GM18502 (cell line): ENCODE data around the gene MAST4.
"Not testable (repeated sequence)": the region's sequence is repeated elsewhere in the genome, so short reads cannot be mapped to it uniquely, and the experiment has no call there.

Source experiments
- ATAC-seq: cut with Tn5 transposase; IDR thresholded peaks from one replicate; pipeline ENCODE4 v1.9.1; 2021; ENCODE audit warnings: mild to moderate bottlenecking; ENCODE audit not compliant: unreplicated experiment, poor library complexity

The MAST4 gene

DNA sequence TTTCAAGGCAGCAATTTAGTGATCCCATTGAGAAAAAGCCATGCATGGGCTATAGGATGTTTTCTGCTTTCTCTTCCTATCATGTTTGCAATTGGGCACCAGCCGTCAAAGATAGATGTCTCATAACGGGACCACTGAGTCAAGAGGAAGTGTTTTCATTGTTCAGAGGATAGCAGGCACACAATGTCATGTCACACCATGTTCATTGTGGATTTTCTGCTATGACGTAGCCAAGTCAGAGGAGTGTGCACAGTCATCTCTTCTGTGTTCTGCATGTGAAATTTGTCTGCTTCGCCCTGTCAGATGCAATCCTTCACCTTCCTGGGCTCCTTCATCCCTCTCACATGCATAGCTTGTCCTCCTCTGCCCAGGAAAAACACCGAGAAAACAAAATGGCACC, 494.4 kb downstream of the MAST4 start:
- no peak for ATAC-seq

DNA sequence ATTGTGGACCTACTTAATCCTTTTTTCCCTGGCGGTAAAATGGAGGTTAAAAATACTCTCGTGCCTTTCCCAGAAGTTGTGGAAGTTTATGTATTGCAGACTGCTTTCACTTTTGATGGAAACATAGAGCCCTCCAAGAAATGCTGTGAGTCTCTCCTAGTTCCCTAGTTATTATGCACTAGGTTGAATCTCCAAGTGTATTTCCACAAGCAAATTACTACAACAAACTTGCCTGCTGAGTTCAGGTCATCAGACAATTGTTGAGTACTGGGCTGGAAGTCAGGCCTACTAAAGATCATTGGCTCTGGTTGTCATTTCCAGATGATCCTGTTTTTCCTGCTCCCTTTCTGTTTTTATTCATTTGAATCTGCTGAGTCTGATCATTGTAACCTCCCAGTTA, 496.3 kb downstream of the MAST4 start:
- ATAC-seq, result no peak

DNA sequence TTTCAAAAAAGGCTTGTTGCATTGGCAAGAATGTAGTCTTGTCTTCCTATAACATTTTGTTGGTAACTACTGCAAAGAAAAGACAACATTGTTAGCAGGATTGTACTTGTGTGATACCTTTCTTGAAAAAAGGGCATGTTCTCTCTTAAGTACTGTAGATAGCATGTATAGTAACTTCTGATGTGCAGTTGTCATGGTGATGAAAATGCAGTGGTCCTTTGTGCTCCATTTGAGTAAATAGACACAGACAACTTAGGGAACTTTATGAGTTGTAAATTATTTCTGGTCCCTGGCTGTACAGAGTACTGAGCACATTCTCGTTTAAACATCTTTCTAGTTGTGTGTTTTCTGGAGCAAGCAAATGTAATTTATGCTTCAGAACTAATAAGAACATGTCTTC, 497.1 kb downstream of the MAST4 start:
- ATAC-seq, result no peak

DNA sequence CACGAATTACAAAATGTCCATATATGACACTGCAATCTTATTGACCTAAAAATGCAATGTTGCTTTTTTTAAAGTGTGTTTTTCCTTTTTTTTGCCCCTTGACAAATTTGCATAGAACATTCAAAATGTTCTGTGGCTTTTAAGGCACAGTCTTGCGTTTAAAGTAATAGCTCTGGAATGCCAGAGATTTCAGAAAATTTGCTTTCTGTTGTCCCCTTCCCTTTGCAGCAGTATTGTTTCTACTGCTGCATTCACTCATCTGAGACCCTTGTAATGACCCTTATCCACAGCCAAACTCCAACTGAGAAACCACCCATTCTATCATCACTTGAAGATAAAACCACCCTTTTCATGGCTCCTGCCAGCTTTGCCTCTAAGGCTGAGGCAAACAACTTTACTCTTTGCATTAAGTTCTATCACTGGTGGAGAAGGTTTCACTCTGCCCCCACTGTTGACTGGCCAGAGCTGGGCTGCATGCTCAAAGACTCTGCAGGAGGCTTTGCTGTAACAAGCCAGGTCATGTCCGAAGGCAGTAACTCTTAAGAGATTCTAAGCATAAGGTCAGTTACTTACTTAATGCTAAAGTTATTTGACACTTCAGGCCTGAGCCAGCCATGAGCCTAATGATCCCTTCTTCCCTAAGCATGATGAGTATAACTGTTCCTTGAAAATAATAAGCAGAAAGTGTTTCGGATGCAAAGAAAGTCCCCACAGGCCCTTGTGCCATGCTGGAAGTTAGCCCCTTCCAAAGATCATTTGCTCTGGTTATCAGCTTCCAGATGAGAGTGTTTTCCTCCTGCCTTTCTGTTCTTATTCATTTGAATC, 498.5 kb downstream of the MAST4 start:
- no peak for ATAC-seq

DNA sequence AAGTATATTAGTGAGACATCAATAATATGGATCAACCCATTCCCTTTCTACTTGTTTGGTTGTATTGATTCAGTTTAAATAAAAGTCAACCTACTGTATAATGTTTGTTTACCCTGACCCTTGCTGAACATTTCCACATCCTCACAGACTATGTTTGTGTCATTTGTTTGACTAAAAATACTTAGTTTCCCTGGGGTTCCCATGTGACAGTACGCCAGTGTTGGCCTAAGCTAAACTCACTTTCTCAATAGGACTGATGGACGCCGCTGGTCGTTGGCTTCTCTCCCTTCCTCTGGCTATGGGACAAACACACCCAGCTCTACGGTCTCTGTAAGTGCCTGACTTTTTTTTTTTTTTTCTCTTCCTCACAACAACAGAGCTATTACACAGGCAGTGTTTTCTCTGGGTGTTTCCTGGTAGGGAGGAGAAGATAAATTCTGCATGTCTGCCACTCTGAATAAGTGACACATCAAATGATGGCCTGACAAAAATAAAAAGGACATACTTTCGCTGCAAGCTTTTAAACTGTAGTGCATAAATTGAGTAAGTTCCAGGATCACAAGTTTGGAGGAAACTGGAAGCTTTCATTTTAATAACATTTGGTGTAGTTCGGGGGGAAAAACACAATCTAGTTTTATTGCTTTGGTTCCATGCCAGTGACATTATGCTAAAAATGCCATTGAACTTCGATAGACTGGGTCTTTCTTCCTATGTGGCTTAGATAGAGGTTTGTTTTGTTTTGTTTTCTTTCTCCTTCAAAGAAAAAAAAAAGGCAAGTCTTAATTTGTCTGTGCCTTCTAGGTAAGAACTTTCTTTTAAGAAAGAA, 499.4 kb downstream of the MAST4 start:
- ATAC-seq, result no peak

DNA sequence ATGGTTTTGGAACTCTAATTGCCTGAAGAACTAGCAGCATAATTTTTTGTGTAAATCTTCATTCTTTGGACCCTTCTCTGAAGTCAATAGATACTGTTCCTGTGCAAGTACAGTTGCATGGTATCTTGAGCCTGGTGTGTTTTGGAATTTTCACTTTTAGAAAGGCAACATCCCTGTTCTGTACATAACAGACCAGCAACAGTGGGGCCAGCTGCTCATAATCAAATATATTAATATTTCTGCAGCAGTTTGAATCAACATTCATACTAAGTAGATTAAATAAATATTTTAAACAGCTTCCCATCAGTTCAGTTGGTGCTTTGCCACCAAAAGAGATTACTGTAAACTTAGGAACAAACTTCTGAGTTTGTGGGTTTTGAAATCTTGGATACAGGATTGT, 502.5 kb downstream of the MAST4 start:
- no peak for ATAC-seq

DNA sequence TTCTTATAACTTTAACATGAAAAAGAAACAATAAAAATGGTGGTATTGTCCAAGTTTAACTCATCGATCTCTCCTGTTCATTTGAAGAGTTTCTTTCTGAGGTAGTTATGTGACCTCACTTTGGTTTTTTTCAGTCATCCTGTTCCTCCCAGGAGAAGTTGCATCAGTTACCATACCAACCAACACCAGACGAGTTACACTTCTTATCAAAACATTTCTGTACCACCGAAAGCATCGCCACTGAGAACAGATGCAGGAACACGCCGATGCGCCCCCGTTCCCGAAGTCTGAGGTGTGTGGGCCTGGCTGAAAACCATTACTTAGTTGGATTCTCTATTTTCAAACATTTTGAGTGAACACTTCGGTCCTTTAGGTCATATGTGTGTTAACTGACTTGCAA, 504.1 kb downstream of the MAST4 start:
- ATAC-seq, result no peak

DNA sequence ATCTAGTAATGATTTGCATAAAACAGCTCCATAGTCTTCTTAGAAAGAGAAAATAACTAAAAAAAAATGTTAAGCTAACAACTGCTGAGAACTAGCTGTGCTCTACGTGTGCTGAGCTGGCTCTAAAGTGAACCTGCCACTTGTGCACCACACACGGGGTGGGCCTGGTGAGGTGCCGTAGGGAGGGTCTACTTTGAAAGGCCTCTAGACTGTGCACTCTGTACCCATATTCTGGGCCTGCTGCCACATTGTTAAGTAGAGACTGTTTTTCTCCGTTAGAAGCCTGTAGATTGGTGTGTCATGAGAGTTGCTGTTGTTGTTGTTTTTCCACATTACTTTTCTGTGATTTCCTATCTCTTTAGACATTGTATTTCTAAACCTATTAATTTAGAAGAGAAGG, 506.5 kb downstream of the MAST4 start:
- no peak for ATAC-seq

DNA sequence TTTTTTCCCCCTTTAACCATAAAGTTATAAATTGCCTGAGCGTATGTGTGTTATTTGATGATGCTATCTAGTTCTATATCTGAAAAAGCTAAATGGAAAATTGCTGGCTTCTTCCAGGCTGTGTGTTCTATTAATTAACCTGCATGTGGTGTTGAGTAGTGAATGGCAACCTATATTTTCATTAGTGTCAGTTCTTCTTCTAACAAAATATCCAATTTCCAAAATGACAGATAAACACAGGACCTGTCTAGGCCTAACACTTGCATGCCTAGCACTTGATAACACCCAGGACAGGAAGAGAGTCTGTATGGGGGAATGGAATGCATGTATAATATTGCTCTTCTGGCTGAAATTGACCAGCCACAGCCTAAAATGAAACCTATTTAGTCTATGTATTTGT, 508.7 kb downstream of the MAST4 start:
- ATAC-seq, result no peak

DNA sequence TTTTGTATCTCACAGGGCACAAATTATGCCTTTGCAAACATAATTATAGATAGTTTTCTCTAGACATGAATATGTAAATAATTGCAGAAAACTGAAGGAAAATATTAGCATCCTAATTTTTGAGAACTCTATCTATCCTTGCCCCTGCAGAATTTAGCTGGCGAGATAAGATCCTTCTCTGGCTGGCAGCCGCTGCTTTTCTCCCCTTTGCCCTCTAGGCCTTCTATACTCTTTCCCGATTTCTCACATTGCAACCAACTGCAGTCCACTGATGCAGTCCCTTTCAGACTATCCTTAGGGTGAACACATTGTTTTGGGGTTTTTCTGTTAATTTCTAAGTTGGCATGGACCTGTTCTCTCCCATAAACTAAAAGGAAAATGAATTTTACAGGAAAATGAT, 509.1 kb downstream of the MAST4 start:
- ATAC-seq, result no peak

DNA sequence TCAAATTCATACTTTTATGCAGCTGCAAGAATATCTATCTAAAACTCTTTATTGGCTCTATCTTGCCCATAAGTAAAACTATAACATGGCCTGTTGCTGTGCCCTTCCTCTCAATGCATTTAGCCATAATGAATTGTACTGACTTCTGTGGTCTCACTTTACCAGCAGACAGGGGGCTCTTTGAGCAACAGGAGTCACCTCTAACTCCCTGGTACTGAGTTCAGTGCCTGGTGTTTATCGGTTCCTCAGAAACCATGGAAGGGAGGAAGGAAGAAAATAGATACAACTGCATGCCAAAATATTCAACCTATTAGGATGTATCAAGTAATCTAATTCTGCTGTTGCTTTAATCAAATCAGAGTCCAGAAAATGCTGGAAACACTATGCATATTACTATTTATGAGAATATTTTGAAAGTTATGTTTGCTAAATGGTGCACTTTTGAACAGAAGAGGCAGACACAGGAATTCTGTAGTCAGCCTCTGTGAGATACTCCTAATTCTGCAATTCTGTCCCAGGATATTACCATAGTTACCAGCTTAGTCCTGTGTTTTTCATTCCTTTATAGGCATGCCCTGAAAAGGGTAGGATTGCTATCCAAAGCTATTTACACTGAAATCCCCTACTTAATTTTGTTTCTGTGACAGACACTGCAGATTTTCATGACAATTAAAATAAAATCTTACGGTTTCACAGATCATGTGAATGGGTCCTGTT, 510.6 kb downstream of the MAST4 start:
- ATAC-seq, result no peak

DNA sequence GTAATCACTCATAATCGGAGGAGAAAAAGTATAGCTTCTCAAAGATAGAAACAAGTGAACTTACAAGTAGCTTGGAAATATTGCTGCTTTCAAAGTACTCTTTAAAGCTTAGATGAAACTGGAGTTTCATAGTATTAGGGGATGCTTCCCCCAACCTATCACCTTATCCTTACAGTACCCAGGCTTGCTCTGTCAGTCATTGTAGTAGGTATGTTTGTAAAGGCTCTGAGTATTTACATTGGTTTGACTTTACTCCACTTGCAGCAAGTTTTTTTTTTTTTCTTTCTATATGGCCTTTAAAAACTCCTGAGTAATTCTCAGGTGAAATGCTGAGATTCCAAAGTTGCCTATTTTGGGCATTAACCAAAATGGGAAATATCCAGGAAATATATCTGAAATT, 515.6 kb downstream of the MAST4 start:
- ATAC-seq, result no peak

DNA sequence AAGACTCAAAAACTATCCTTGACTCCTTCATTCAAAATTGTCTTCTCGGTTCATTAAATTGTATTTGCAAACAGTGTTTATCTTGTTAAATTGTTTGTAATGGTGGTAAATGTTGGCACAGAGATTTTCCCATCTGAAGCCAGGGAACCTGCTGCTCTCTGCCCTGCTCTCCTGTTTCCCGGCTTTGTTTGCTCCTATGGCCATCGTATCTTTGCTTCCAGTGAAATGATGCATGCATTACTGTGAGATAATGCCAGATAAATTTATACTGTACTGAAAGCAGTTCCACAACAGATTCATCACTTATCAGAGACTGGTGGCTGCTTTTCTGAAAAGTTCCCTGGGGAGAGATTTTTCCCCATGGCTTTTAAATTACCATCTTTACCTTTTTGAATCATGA, 519.1 kb downstream of the MAST4 start:
- ATAC-seq, result no peak

DNA sequence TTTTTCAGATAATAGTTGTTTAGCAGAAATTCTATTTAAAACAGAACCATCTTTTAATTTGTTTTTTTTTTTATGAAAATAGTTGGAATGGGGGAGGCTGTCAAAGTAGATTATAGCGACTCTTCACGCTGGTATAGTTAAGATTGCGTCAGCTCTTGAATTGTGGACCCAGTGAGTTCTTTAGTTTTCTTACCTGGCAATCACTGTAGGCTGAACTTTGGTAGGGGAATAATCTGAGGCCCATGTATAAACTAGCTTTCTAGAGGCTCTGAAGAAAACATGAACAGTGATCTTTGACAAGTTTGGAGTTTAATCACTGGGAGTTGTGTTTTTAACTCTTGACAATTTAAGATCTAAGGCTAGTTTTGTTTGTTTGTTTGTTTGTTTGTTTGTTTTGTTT, 519.6 kb downstream of the MAST4 start:
- no peak for ATAC-seq

DNA sequence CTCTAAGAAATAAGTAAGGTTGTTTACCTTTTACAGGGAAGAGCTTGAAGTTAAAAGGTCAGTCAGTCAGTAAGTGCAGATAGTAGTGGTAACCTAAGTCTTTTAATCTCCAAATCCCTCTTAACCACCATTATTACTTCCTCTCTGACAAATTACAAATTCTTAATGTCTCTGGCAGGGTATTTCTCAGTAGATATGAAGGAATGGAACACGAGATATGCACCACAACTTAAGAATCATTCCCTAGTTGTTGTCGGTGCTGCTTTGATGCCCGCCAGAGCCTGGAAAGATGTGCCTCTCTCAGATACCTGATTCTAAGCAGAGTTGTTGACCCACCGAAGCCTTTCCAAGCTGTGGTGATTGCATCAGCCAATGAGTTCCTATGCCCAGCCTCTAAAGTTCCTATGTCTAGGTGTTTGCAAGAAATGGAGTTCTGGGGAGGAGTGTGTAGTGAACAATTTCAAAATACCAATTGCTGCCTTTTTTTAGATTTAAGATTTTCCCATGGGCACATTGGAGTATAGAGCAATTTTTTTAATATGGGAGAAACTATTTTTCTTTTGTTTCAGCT, 521.9 kb downstream of the MAST4 start:
- ATAC-seq, result no peak

DNA sequence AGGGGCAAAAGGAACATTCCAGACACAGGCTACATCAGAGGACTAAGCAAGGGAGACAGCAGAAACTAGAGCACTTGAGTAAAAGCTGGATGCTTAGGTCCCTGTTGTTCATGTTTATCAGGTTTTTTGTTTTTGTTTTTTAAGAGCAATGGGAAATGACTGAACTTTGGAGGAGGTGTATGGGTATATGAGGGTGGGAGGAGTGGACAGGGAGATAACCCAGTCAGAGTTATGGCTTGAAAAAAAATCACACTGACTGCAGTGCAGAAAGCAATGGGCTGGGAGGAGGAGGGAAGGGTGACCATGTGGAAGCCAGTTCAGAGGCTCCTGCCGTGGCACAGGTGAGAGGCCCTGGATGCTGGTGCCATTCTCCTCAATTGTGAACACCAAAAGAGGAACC, 522.8 kb downstream of the MAST4 start:
- no peak for ATAC-seq

DNA sequence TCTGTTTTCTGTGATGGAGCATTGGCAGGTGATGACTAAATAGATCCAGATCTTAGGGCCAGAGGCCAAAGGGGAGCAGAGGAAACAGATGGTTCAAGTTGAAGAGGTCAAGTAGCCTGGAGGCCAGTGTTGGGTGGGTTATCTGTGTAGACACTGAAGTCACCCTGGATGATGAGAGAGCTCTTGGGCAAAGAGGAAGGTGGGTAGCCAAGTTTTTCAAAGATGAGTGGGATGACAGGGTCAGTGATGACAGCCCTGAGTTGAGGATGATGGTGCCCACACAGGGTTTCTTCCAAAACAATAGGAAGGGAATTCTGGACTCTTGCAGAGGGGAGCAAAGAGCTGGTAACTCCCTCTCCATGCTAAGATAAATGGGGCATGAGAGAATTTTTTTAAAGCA, 523.8 kb downstream of the MAST4 start:
- ATAC-seq, result no peak

DNA sequence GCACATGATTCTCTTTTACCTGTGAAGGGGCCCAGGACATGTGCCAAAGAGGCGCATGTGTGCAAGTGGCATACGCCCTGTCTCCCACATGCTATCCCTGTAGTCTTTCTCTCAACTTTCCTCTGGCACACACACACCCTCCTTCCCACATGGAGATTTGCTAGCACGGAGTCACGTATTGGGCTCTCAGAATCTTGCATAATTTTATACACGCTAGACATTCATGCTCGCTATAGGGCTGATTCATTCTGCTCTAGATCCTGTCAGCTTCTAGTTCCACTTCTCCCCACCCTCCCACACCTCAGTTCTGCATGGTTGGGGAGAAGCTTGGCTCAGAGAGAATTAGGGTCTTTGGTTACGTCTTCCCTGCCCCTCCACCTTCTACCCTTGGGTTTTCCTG, 527.6 kb downstream of the MAST4 start:
- no peak for ATAC-seq

DNA sequence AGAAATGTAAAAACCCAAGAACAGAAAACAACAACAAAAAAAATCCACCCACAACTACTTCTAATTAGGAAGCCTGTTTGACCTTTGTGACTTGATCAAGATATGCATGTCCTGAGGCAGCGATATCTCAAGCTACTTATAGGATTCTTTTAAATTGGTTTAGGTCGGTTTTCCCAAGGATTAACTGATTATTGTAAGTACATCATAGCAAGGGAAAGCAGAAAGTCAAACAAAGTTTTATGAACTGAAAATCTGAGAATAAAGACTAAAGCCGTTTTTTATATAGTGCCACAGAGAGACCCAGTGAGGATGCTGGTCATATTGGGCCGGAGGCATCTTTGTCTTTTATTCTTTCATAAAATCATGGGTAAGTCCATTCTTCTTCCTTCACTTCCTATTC, 528.4 kb downstream of the MAST4 start:
- ATAC-seq, result no peak

DNA sequence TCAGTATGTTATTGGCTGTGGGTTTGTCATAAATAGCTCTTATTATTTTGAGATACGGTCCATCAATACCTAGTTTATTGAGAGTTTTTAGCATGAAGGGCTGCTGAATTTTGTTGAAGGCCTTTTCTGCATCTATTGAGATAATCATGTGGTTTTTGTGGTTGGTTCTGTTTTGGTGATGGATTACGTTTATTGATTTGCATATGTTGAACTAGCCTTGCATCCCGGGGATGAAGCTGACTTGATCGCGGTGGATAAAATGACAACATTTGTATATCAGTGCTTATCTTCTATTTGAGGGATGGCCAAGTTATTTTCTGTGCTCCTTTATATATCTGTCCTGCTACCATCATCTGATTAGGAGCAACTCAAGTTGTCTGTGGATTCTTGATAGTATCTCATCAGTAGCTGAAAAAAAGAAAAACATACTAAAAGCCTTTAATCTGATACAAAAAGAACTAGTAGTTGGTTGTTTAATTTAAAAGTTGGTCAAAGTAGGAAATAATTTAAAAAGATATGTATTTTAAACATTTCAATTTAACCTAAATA, 531.2 kb downstream of the MAST4 start:
- not testable (repeated sequence) for ATAC-seq

DNA sequence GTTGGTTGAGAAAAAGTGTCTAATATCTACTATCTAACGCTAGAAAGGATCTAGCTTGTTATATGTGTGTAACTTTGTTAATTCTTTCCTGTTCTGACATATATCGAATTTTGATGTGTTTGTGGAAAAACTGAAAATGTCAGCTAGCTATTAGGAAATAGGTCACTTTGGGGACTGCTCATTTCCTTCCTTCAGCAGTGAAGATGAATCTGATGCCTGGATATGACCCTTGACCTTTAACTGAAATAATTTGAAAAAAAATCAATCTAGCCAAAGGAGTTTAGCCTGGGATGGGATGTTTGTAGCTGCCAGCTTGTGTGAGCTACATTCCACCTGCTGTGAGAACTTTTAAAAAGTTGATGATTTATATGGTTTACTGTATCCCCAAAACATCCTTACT, 533.6 kb downstream of the MAST4 start:
- no peak for ATAC-seq
